ENCODE results near the gene SERP2. TPM values are rescaled to one million over a fixed set of nuclear protein-coding genes. Genes with fewer than 3 reads are reported as not detected.

SERP2 gene
- total and polyA plus RNA-seq, 2 donors (not counting 1 experiment from before 2014, with no cell fraction given) = 0.43 TPM; not detected in 1

DNA sequence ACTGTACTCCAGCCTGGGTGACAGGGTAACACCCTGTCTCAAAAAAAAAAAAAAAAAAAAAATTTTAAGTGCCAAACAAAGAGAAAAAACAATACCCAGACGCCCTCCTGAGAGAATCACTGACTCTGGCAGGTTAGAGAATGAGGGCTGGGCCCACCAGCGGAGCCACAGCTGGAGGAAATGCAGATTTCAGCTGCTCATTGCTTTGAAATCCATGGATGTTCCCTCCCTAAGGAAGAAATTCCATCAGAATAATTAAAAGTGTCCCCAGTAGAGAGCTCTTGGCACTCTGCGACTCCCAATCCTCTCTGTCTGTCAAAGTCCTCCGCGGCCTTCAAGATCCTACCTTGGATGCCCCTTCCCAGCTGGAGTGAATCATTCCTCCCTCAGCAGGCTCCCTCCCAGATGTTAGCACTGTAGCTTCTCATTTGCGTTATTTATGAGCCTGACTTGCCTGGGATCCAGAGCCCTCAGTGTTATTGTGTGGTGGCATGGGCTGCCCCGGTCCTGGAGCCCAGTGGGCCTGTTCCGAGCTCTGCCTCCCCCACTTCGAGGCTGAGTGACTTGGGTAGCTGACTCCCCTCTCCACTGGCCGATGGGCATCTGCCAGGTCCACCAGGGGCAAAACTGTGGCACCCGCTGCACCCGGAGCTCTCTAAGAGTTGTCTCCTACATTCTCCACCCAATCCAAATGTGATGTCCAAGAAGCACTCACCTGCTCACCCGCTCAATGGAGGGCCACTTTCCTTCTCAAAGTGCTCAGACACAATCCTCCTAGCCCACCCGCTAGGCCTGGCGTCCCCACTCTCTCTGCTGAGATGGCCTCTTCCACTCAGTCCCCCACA, 47.0 kb downstream of the SERP2 start:
- DNase-seq = no peak
- Mint-ChIP-seq H3K27ac (no peak overlapping the region), H3K4me3 (no peak overlapping the region), H3K27me3 (peaks cover 22% of the 10 kb centered on the region), H3K4me1 (peaks cover 21% of the 10 kb centered on the region), H3K9me3 (ENCODE audit: insufficient read depth) (no peaks in the 10 kb centered on the region)
- Histone ChIP-seq H3K36me3 (replicated peaks in 1 of 2; ENCODE audit: control extremely low read depth in 1 of 2, control insufficient read depth in 1 of 2, extremely low read depth in 1 of 2, insufficient read depth in 2 of 2, low read length in 1 of 2) (no peaks in the 10 kb centered on the region), H3K4me3 (ENCODE audit: control extremely low read depth in 1 of 5, extremely low read depth in 1 of 5, insufficient read depth in 1 of 5, low read depth in 2 of 5, low read length in 4 of 5) (no peak overlapping the region), H3K9me3 (ENCODE audit: control extremely low read depth in 1 of 3, control insufficient read depth in 2 of 3, insufficient read depth in 1 of 3, low read length in 2 of 3) (peaks cover 0 to 3% (median 0%) of the 10 kb centered on the region in 3 donors), H3K27me3 (replicated peaks in 1 of 4; ENCODE audit: control extremely low read depth in 1 of 4, control insufficient read depth in 3 of 4, insufficient read depth in 4 of 4, low read length in 3 of 4) (peaks cover 0 to 3% (median 0%) of the 10 kb centered on the region in 4 experiments), H3K79me2 (ENCODE audit: control insufficient read depth, insufficient read depth, low read length) (no peaks in the 10 kb centered on the region), H3K9ac (ENCODE audit: low read length) (no peak overlapping the region), H2AFZ (ENCODE audit: insufficient read depth, low read depth, low read length, poor library complexity, severe bottlenecking) (no peak overlapping the region), H3K4me2 (replicated peaks; ENCODE audit: low read depth, low read length, poor library complexity, severe bottlenecking) (no peak overlapping the region), H3K27ac (ENCODE audit: low read length in 2 of 2) (no peak overlapping the region), H4K20me1 (ENCODE audit: control insufficient read depth, insufficient read depth, low read length, poor library complexity, severe bottlenecking) (no peaks in the 10 kb centered on the region), H3K4me1 (ENCODE audit: control insufficient read depth in 2 of 2, insufficient read depth in 2 of 2, low read length in 2 of 2) (peaks cover 4 to 9% of the 10 kb centered on the region in 2 donors)
- no peak for ATAC-seq (ENCODE audit: low read depth)
- intact Hi-C loops (cut with micrococcal nuclease) = no loop called here
- TF ChIP-seq EZH2 (IDR thresholded peaks at IDR 0.05; ENCODE audit: borderline replicate concordance, insufficient read depth, low read depth, low read length, poor library complexity, severe bottlenecking) = no peak
- TF ChIP-seq, protein P1, sequence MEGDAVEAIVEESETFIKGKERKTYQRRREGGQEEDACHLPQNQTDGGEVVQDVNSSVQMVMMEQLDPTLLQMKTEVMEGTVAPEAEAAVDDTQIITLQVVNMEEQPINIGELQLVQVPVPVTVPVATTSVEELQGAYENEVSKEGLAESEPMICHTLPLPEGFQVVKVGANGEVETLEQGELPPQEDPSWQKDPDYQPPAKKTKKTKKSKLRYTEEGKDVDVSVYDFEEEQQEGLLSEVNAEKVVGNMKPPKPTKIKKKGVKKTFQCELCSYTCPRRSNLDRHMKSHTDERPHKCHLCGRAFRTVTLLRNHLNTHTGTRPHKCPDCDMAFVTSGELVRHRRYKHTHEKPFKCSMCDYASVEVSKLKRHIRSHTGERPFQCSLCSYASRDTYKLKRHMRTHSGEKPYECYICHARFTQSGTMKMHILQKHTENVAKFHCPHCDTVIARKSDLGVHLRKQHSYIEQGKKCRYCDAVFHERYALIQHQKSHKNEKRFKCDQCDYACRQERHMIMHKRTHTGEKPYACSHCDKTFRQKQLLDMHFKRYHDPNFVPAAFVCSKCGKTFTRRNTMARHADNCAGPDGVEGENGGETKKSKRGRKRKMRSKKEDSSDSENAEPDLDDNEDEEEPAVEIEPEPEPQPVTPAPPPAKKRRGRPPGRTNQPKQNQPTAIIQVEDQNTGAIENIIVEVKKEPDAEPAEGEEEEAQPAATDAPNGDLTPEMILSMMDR (IDR thresholded peaks at IDR 0.05) = no peak
- ChIA-PET CTCF (interaction anchor here (1.4 kb wide), 1 partner anchor 9 kb away, joined by 3 read pairs; no protein-coding TSS in a partner anchor), POLR2A (no interaction called here)
- 94% methylated on average over 14 of the region's 15 CpGs for WGBS (ENCODE audit: insufficient coverage)

- TF ChIP-seq, protein P1 (IDR thresholded peaks at IDR 0.05) = no peak
- no peak for TF ChIP-seq EZH2 (IDR thresholded peaks at IDR 0.05; ENCODE audit: borderline replicate concordance, insufficient read depth, low read depth, low read length, poor library complexity, severe bottlenecking)
- no peak overlapping the region for H3K9ac ChIP-seq (ENCODE audit: low read length)
- no peaks in the 10 kb centered on the region for H4K20me1 ChIP-seq (ENCODE audit: control insufficient read depth, insufficient read depth, low read length, poor library complexity, severe bottlenecking)
- no peak overlapping the region for H3K4me2 ChIP-seq (replicated peaks; ENCODE audit: low read depth, low read length, poor library complexity, severe bottlenecking)
- H3K27me3 ChIP-seq (replicated peaks in 1 of 4; ENCODE audit: control extremely low read depth in 1 of 4, control insufficient read depth in 3 of 4, insufficient read depth in 4 of 4, low read length in 3 of 4) = peaks cover 0 to 3% (median 0%) of the 10 kb centered on the region in 4 experiments
- H3K27ac Mint-ChIP-seq = no peak overlapping the region
- no peak overlapping the region for H3K4me3 Mint-ChIP-seq
- H3K9me3 Mint-ChIP-seq (ENCODE audit: insufficient read depth) = no peaks in the 10 kb centered on the region
- ChIA-PET POLR2A (no interaction called here), CTCF (no interaction called here)
- intact Hi-C loops (cut with micrococcal nuclease) = no loop called here
- no peak overlapping the region for H3K27ac ChIP-seq (ENCODE audit: low read length in 2 of 2)
- 100% methylated on average over 1 of the region's 2 CpGs for WGBS (ENCODE audit: insufficient coverage)
- H3K36me3 ChIP-seq (replicated peaks in 1 of 2; ENCODE audit: control extremely low read depth in 1 of 2, control insufficient read depth in 1 of 2, extremely low read depth in 1 of 2, insufficient read depth in 2 of 2, low read length in 1 of 2) = no peaks in the 10 kb centered on the region
- H3K4me1 ChIP-seq (ENCODE audit: control insufficient read depth in 2 of 2, insufficient read depth in 2 of 2, low read length in 2 of 2) = peaks cover 4 to 9% of the 10 kb centered on the region in 2 donors
- ATAC-seq (ENCODE audit: low read depth) = no peak
- H3K4me1 Mint-ChIP-seq = peaks cover 18% of the 10 kb centered on the region
- no peak for DNase-seq
- no peak overlapping the region for H3K4me3 ChIP-seq (ENCODE audit: control extremely low read depth in 1 of 5, extremely low read depth in 1 of 5, insufficient read depth in 1 of 5, low read depth in 2 of 5, low read length in 4 of 5)
- H2AFZ ChIP-seq (ENCODE audit: insufficient read depth, low read depth, low read length, poor library complexity, severe bottlenecking) = no peak overlapping the region
- no peaks in the 10 kb centered on the region for H3K9me3 ChIP-seq (ENCODE audit: control extremely low read depth in 1 of 3, control insufficient read depth in 2 of 3, insufficient read depth in 1 of 3, low read length in 2 of 3)
- peaks cover 22% of the 10 kb centered on the region for H3K27me3 Mint-ChIP-seq
- H3K79me2 ChIP-seq (ENCODE audit: control insufficient read depth, insufficient read depth, low read length) = no peaks in the 10 kb centered on the region
Measured at GRCh38 chr13:44421853-44422525, 48.4 kb downstream of the SERP2 start.

All from B cell (primary cell).